Measurements from ENCODE around the gene CLIC6.
"Not testable (repeated sequence)": the region's sequence is repeated elsewhere in the genome, so short reads cannot be mapped to it uniquely, and the experiment has no call there.

The CLIC6 gene

DNA sequence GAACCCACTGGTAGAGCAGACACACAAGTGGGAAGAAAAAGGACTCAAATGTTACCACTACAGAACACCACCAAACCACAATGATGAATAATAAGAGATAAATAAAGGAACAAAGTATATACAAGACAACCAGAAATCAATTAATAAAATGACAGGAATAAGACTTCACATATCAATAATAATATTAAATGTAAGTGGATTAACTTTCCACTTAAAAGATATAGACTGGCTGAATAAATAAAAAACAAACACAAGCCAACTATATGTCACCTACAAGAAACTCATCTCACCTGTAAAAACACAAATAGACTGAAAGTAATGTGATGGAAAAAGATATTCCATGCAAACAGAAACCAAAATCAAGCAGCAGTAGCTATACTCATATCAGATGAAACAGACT, 6.9 kb upstream of the CLIC6 start:
- DNase-seq = no peak

DNA sequence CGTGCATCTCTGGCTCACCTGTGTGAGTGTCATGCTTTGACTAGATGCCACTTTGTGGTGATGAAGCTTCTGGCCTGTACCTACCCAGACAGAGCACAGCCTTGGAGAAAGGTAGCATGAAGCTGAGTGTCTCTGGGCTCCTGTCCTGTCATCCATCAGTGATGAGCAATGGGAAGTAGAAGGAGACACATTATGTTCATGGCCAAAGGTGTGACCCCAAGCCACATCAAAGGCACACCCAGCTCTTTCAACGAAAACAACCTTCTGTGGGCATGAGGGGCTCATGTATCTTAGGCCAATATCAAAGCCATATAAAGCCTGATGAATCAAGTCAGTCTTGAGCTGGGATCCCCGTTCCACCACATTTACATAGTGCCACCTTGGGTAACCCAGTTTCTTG, 1.0 kb upstream of the CLIC6 start:
- DNase-seq = no peak

DNA sequence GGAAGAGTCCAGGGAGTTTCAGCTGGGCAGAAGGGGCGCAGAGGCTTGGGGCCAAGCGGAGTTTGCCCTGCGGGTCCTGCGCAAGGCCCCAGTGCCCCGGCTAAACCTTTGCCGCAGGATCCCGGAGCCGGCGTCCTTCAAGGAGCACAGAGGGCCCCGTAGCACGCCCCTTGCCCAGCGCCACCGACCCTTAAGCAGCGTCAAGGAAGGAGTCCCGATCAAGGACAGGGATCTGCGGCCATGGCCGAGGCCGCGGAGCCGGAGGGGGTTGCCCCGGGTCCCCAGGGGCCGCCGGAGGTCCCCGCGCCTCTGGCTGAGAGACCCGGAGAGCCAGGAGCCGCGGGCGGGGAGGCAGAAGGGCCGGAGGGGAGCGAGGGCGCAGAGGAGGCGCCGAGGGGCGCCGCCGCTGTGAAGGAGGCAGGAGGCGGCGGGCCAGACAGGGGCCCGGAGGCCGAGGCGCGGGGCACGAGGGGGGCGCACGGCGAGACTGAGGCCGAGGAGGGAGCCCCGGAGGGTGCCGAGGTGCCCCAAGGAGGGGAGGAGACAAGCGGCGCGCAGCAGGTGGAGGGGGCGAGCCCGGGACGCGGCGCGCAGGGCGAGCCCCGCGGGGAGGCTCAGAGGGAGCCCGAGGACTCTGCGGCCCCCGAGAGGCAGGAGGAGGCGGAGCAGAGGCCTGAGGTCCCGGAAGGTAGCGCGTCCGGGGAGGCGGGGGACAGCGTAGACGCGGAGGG, 520 bp downstream of the CLIC6 start:
- DNase-seq = no peak

DNA sequence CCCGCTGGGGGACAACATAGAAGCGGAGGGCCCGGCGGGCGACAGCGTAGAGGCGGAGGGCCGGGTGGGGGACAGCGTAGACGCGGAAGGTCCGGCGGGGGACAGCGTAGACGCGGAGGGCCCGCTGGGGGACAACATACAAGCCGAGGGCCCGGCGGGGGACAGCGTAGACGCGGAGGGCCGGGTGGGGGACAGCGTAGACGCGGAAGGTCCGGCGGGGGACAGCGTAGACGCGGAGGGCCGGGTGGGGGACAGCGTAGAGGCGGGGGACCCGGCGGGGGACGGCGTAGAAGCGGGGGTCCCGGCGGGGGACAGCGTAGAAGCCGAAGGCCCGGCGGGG, 1.1 kb downstream of the CLIC6 start:
- DNase-seq = not testable (repeated sequence)

DNA sequence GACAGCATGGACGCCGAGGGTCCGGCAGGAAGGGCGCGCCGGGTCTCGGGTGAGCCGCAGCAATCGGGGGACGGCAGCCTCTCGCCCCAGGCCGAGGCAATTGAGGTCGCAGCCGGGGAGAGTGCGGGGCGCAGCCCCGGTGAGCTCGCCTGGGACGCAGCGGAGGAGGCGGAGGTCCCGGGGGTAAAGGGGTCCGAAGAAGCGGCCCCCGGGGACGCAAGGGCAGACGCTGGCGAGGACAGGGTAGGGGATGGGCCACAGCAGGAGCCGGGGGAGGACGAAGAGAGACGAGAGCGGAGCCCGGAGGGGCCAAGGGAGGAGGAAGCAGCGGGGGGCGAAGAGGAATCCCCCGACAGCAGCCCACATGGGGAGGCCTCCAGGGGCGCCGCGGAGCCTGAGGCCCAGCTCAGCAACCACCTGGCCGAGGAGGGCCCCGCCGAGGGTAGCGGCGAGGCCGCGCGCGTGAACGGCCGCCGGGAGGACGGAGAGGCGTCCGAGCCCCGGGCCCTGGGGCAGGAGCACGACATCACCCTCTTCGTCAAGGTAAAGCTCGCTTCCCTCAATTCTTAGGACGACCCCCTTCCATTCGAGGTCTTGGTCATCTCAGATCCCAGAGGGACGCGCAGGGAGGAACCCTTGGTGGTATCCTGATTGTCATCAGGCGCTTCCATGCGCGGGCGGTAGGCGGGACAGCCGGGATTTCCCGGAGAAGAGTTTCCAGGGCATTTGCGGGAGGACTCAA, 1.6 kb downstream of the CLIC6 start:
- DNase-seq = no peak

DNA sequence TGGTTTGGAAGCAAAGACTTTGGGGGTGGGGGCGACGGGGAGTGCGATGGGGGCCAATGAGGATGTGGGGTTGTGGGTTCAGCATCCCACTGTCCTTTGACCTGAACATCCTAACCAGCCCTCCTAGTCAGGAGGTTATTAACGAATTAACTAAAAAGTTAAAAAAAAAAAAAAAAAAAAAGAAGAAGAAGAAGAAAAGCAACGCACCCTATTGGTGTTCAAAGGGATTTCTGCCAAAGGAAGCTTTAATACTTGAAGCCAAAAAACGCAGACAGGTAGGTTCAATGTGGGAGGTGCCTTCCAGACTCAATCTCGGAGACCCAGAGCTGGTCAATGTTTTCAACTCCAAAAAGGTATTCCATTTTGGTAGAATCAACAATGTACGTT, 2.2 kb downstream of the CLIC6 start:
- no peak for DNase-seq

DNA sequence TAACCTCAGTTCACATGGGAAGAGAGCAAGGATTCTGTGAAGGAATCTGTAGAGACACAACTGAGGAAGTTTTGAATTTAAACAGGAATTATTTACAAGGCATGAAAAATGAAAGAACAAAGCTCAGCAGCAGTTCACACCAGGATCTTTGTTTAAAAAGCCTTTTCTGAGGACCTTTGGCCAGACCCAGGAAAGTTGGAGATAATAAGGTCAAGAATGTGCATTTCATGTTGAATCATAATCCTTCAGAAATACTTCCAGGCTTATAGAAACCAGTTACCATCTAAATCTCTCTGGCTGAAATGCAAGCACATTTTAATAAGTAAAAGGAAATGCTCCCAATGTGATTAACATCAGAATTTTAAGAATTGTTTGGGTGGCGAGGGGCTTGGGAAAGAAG, 2.7 kb downstream of the CLIC6 start:
- DNase-seq = no peak

DNA sequence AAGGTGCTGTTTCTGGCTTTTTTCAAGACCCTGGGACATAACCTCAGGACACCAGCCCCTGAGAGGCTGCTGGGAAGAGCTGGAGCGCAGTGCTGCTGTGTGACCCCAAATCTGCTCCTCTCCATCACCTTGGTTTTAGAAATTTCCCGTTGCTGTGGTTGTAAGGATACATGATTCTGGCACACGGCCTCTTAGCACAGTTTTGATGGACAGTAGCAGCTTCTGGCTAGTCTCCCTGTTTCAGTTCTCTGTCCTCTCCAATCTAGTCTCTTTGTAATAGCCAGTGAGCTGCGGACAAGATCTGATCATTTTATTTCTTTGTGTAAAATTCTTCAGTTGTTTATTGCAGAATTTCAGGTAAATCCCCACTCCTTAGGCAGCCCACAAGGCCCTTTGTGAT, 3.1 kb downstream of the CLIC6 start:
- DNase-seq = no peak

DNA sequence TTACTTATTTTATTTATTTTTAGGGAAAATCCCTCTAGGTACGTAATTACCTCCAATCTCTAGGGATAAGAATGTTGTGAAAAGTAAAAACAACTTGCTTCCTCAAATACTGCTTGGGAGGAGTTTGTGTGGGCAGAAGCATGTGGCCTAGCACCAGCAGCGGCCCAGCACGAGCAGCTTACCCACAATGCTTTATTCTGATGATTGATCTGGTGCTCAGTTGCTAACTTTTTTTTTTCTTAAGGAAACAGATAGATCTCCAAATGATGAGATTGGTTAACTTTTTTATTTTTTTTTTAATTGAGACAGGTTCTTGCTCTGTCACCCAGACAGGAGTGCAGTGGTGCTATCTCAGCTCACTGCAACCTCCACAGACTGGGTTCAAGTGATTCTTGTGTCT, 4.2 kb downstream of the CLIC6 start:
- no peak for DNase-seq

DNA sequence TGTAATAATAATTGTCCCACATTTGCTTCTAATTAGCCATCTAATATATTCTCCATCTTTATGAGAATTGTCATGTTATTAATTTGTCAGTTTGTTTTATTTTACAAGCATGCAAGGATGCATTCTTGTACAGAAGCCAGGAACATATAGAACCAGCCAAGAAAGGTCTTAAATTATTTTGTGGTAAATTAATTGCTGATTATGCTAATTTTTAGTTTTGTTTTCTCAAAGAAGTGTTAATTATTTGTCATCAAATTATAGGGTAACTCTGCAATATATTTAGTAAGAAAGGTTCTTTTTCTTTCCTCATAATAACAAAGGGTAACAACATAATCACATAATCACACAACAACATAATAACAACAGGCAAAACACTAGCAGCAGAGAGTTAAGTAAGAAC, 5.7 kb downstream of the CLIC6 start:
- no peak for DNase-seq

DNA sequence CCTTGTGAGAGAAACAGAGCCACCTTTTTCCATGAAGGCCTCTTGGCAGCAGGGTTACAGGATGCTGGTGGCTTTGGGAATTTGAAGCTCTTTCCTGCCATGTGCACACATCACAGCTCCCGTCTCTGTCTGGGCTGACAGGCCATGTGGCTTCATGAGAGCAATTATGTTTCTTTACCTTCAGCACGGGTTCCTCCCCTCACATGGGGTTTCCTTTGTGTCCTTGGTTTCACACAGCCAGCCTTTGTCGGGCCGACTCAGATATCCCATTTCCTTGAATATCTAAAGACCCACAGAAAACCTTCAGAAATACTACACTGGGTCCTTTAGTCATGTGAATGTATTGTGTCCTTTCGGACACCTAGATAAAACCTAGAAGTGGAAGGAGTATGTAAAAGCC, 7.1 kb downstream of the CLIC6 start:
- no peak for DNase-seq

DNA sequence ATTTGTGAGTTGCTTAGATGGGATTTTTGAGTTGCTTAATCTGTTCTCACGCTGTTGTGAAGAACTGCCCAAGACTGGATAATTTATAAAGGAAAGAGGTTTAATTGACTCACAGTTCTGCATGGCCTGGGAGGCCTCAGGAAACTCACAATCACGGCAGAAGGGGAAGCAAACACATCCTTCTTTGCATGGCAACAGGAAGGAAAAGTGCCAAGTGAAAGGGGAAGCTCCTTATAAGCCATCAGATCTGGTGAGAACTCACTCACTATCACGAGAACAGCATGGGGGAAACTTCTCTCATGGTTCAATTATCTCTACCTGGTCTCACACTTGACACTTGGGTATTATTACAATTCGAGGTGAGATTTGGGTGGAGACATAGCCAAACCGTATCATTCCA, 10.3 kb downstream of the CLIC6 start:
- DNase-seq = no peak

DNA sequence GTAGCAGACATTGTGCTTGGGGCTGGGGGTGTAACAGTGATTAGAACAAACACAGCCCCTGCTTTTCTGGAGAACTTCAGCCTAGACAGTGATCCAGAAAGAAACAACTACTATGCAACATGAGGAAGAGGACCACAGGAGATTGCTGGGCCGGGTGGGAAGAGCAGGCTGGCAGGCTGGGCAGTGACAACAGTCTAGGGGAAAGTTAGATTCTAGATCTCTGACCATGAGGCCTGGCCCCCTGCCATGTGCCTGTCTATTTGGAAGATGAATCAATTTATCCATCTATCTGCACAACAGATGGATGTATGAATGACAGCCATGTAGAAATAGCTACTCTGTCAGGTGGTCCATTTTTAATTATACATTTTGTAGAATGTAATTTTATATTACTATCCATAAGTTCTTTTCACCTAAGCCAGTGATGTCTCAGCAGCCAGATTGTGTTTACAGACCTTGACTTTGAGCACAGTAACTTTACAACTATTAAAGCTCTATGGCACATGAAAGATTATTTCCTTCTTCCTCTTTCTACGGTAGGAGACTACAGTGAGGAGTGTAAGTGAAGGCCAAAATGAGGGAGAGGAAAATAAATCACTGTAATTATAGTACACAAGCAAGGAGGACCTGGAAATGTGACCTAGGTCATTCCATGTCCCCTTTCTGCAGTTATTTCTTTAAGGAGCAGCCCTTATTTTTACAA, 15.5 kb downstream of the CLIC6 start:
- DNase-seq = no peak

DNA sequence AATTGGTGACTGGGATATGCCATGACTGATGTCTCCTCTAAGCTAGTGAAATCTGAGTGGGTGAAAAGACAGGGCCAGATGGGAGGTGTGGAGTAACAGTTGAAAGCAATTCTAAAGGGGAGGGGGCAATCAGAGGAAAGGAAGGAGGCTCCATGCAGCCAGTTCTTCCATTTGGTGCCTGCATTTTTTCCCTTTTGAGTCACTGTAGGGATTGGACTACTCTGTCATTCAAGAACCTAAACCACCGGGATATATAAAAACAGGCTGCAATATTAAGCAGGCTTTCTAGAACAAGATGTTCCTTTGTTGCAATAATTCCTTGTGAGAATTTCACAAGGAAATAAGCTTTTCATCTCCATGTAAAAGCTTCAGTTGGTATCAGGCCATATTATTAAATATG, 18.3 kb downstream of the CLIC6 start:
- DNase-seq = no peak

DNA sequence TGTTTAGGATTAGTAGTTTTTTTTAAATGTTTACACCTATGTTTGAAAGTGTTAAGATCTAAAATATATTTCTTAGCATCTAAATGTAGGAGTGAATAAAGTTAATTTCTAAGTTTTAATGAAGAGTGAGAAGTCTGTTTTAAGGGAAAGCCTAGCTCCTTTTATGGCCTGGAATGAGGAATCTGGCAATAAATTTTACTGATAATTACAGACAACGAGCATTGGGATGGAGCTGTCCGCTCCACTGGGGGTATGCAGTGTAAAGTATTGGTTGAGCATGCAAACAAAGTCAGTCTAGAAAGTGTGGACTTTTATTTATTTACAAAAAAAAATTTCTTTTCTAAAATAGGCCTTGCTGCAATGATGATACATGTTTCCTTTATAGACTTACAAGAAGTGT, 19.0 kb downstream of the CLIC6 start:
- DNase-seq = no peak

DNA sequence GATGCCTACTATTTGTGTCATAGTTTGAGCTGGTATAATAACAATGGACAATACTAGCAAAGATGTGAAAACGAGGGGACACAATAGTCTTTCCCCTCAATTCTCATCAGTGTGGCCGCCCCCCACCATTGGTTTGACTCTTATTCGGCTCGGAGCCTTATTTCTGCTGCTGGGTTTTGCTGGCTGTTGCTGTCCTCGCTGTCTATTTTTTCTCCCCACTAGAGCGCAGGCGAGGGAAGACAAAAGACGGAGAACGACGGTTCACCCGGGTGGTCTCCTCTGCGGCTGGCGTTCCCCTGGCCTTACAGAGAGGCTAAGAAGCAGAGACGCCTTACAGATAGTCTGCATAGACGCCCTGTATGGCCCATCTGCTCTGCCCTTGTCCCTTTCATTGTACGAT, 19.4 kb downstream of the CLIC6 start:
- peak; percentile 25 for DNase-seq

DNA sequence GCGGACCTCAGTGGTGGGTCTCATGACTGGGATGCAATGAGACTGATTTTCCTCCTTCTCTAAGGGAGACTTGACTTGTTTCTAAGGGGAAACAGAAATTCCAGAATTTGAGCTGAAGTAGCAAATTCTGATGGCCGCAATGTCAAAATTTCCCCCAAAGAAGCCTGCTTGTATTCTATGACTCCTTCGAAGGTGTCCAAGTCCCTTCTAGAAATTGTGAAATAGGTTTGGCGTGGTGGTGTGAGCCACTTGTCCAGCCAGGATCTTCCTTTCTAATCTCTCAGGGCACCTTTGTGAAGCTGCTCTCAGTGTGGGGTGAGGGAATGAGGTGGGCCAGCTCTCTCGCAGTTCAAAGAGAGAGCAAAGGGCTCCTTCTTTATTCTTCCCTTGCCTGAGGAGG, 19.9 kb downstream of the CLIC6 start:
- DNase-seq = no peak

DNA sequence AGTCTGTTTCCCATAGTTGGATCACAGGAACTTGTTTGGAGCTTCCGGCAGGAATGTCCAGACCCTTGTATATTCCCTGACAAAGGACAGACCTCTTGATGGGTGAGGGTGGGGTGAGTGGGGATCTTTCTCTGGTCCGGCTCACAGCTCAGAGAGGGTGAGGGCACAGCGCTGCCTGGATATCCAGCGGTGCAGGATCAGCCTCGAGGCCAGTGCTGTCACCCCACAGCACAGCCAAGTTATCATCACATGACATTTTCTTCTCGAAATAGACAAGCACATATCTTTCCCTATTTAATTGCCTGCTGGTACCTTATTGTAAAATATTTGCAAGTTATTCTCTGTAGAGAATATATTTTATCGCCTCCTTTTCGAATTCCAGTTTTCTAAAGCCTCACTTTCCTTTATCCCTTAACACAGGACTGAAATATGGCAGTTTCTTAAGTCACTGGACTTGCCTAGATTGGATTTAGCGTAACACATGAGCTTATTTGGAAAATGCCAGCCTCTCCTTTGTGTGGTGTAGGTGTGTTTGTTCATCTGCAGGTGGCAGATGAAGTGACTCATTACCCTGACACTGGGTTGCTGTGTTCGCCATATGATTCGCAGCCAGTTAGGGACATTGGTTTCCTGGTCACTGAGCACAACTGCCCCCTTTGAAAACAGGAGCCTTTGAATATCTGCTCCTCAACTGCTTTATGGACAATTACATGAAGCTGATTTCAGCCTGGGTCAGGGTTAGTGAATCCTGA, 21.4 kb downstream of the CLIC6 start:
- DNase-seq = peak; percentile 21

DNA sequence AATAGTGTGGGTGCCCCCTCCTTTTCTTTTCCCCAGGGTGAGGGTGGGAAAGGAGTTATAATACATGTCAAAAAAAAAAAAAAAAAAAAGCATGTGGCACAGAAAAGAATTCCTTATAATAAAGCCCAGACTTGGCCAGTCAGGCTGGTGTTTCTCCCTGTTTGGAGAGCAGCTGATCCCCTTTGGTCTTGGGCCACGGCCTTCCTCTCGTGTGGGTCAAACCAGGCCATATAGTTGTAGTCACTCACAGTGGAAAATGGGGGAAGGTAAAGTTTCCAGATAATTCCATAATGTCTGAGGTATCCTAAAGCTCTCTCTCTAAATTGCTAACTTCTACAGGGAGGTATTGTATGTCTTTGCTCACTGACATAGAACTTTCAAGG, 22.0 kb downstream of the CLIC6 start:
- DNase-seq = no peak

DNA sequence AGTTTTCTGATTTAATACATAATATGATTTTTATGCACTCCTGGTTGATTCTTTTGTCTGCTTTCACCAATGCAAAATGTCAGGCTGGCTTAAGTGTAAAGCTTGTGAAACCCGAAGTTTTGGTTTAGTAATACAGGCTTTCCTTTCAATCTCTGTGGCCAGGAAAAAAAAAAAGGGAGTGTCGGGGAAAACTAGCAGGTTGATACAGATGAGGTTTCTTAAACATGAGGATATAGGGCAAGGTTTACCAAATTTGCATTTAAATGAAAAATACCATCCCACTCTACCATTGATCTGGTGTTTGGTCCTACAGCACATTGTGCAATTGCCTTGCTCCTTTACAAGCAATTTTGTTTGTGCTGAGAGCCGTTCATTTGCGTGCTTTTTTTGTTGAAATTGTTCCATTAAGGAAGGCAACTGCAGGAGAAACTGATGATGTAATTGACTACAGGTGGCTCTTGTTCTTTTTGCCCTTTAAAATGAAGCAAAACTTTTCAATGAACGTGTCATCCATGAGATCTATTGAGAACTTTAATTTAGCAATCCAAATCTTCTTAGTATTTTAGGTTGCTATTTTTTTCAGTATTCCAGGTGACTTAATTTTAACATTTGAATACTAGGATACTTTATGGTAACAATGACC, 22.7 kb downstream of the CLIC6 start:
- no peak for DNase-seq

DNA sequence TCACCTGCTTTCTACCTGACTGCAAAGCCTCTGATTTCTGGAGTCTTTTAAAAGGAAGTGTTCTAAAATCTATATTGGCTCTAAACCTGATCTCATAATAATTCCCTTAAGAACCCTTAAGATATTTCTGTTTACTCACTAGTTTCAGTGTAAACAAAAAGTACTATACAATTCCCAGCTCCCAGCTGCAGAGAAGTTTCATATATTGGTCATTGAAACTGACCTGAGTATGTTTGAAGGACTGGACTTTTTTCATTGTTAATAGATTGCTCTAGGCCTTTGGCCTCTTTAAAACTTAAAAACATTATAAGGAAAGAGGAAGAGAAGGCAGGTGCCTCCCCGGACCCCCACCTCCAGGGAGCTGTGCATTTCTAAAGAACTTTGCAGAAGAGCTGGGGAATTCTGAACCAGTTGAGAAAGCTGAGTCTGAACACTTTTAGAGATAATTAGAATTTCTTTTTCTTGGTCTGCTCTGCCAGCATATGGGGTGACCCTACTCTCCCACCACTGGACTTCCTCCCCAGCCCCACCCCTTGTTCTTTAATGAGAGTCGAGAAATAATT, 23.7 kb downstream of the CLIC6 start:
- DNase-seq = no peak

DNA sequence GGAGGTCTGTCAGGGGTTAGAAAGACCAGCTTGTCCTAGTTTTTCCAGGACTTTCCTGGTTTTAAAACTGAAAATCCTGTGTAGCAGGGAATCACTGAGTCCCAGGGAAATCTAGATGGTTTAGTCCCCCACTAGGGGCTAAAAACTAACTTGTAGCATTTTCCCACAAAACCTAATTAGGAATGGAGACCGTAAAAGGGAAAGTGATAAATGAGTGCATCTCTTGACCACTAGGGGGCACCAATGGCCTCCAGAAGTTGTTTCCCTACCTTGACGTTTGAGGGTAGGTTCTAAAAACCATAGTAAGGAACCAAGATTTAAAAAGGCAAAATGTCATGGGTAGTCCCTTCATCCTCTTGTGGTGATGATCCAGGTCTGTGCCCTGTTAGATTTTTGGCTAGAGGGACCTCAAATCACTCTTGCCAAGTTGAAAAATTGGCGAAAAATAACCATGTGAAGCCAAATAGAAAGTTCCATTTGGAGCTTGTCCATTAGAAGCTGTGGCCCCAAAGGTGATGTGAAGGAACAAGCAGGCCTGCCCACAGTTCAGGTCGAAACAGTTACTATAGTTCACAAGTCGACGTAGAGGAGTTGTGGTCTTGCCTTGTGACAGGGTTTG, 24.5 kb downstream of the CLIC6 start:
- DNase-seq = peak; percentile 49
